B cell (primary cell): ENCODE data around the gene CD19.

Experiments used
- EZH2 ChIP-seq: IDR thresholded peaks from 2 replicates; pipeline ENCODE4 v1.6.1; 2012; ENCODE audit warnings: borderline replicate concordance, low read depth, mild to moderate bottlenecking, moderate library complexity, low read length; ENCODE audit not compliant: insufficient read depth, poor library complexity, severe bottlenecking
- TF ChIP-seq, protein P1 (sequence below): fragments of 200-600 bp; IDR thresholded peaks from one replicate; pipeline ENCODE4 v1.8.0; 2022; ENCODE audit warnings: antibody characterized with exemption, mild to moderate bottlenecking

DNA sequence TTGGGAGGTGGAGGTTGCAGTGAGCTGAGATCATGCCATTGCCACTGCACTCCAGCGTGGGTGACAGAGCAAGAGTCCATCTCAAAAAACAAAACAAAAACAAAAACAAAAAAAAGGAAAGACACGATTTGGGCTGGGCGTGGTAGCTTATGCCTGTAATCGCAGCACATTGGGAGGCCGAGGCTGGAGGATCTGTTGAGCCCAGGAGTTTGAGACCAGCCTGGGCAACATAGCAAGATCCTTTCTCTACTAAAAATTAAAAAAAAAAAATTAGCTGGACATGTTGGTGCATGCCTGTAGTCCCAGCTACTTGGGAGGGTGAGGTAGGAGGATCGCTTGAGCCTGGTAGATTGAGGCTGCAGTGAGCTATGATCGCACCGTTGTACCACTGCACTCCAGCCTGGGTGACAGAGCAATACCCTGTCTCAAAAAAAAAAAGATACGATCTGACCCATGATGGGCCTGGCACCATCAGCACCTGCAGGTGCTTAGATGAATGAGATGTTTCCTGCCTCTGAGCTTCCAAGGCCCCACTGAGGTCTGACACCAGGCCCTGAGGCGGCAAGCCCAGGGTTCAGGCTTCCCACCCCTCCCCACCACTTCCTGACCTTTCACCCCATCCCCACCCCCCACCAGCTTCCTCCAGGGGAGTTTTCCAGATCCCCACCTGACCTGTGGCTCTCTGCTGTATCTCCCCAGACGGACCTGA lies 31.7 kb upstream of the CD19 start:
- TF ChIP-seq, protein P1, sequence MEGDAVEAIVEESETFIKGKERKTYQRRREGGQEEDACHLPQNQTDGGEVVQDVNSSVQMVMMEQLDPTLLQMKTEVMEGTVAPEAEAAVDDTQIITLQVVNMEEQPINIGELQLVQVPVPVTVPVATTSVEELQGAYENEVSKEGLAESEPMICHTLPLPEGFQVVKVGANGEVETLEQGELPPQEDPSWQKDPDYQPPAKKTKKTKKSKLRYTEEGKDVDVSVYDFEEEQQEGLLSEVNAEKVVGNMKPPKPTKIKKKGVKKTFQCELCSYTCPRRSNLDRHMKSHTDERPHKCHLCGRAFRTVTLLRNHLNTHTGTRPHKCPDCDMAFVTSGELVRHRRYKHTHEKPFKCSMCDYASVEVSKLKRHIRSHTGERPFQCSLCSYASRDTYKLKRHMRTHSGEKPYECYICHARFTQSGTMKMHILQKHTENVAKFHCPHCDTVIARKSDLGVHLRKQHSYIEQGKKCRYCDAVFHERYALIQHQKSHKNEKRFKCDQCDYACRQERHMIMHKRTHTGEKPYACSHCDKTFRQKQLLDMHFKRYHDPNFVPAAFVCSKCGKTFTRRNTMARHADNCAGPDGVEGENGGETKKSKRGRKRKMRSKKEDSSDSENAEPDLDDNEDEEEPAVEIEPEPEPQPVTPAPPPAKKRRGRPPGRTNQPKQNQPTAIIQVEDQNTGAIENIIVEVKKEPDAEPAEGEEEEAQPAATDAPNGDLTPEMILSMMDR, result no peak
- no peak for TF ChIP-seq EZH2
